OCI-LY7 (cell line): ENCODE measurements around the gene LAMA2.

ENCODE experiments used
- EZH2phosphoT487 ChIP-seq: fragments of 200-600 bp; sonication (generic); IDR thresholded peaks from 2 replicates; pipeline ENCODE4 v1.6.1; 2018; ENCODE audit warnings: low read depth, borderline replicate concordance, mild to moderate bottlenecking, mixed run types, antibody characterized with exemption, low read length, moderate library complexity, mixed read lengths
- TF ChIP-seq, protein P1 (sequence below): fragments of 200-600 bp; sonication (generic); conservative IDR thresholded peaks from 2 replicates; pipeline ENCODE4 v1.5.1; 2014; ENCODE audit warnings: mild to moderate bottlenecking, antibody characterized with exemption, low read length, moderate library complexity, mixed read lengths

DNA sequence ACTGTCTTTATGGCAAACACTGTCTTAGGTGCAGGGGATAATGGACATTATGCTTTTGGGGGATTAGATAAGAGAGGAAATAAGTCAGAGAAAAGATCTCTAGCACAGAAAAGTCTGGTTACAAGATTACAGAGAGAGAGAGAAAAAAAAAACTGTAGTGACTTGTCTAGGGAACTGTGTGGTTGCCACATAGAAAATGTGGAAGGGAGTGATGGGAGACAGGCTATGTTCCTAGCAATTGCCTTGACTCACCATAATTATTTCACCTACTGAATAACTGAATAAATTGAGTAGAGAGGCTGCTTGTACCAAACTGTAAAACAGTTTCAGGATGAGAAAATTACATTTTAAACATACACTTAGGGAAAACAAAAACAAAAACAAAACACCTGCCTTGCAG lies 229.7 kb downstream of the LAMA2 start:
- TF ChIP-seq, protein P1, sequence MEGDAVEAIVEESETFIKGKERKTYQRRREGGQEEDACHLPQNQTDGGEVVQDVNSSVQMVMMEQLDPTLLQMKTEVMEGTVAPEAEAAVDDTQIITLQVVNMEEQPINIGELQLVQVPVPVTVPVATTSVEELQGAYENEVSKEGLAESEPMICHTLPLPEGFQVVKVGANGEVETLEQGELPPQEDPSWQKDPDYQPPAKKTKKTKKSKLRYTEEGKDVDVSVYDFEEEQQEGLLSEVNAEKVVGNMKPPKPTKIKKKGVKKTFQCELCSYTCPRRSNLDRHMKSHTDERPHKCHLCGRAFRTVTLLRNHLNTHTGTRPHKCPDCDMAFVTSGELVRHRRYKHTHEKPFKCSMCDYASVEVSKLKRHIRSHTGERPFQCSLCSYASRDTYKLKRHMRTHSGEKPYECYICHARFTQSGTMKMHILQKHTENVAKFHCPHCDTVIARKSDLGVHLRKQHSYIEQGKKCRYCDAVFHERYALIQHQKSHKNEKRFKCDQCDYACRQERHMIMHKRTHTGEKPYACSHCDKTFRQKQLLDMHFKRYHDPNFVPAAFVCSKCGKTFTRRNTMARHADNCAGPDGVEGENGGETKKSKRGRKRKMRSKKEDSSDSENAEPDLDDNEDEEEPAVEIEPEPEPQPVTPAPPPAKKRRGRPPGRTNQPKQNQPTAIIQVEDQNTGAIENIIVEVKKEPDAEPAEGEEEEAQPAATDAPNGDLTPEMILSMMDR: no peak
- TF ChIP-seq EZH2phosphoT487: no peak
